Parathyroid adenoma (tissue), 2 donors: ENCODE data around the gene KRT15.

Experiments
- H2AFZ ChIP-seq: fragments of 300-600 bp; sonication (generic); one replicate; pipeline ENCODE4 v1.7.0; 2017; ENCODE audit warnings: antibody characterized with exemption, mild to moderate bottlenecking
- H3K27ac ChIP-seq: fragments of 300-600 bp; sonication (generic); one replicate; pipeline ENCODE4 v1.7.0; 2017
- H3K27me3 ChIP-seq: fragments of 300-600 bp; sonication (generic); one replicate; pipeline ENCODE4 v1.7.0; 2017; ENCODE audit warnings: low read length; ENCODE audit not compliant: control insufficient read depth, insufficient read depth
- H3K36me3 ChIP-seq: fragments of 300-600 bp; sonication (generic); one replicate; pipeline ENCODE4 v1.7.0; 2017; ENCODE audit warnings: low read length; ENCODE audit not compliant: control insufficient read depth, insufficient read depth
- H3K4me1 ChIP-seq: fragments of 300-600 bp; sonication (generic); one replicate; pipeline ENCODE4 v1.7.0; 2017; ENCODE audit warnings: control low read depth
- H3K4me2 ChIP-seq: fragments of 300-600 bp; sonication (generic); one replicate; pipeline ENCODE4 v1.7.0; 2017; ENCODE audit warnings: low read length
- H3K4me3 ChIP-seq: fragments of 300-600 bp; sonication (generic); one replicate; pipeline ENCODE4 v1.7.0; 2017; ENCODE audit warnings: low read depth, low read length
- H3K79me2 ChIP-seq: fragments of 300-600 bp; sonication (generic); one replicate; pipeline ENCODE4 v1.7.0; 2017; ENCODE audit warnings: control low read depth
- H3K9ac ChIP-seq: fragments of 300-600 bp; sonication (generic); one replicate; pipeline ENCODE4 v1.7.0; 2017; ENCODE audit warnings: mild to moderate bottlenecking
- H3K9me3 ChIP-seq: fragments of 300-600 bp; sonication (generic); one replicate; pipeline ENCODE4 v1.7.0; 2017; ENCODE audit warnings: low read length; ENCODE audit not compliant: control insufficient read depth
- TF ChIP-seq, protein P1 (sequence below): fragments of 300-600 bp; sonication (generic); IDR thresholded peaks from one replicate; pipeline ENCODE4 v1.7.0; 2017; ENCODE audit warnings: antibody characterized with exemption, mild to moderate bottlenecking
- donor health status: primary hyperparathyroidism.

Gene KRT15

DNA sequence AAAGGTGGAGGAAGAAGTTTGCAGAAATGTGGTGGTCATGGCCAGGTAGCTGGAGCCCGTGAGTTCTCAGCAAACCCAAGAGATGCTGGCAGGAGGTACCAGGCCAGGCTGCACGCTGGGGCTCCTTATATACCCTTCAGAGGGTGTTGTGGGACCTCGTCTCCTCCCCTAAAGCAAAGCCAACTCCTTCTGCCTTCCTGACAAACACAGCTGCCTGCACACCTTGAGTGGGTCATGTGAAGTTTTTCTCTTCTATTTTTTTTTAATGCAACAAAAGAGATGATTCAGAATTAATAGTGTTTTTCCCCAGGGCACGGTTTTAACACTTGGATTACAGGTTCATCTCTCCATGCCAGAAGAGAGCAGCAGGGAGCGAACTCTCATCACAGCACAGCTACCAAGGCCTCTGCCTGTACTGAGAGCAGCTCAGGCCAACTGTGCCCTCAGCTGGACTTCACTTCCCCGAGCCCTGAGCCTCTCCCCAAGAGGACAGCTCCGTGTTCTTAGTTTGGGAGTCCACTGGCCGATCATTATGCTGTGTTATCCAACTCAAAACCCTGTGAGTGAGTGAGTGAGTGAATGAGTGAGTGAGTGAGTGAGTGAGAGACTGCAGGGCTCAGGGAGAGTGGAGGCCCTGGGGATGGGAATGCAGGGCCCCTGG lies at the start of gene KRT15:
KRT15 (minus strand) TSS at position 102 of the 661 bp plus-strand sequence; CDS start at position 39, 63 bp downstream.
- Histone ChIP-seq H3K9ac (no peak within 1 kb of the TSS), H3K4me3 (no peak within 1 kb of the TSS), H2AFZ (peak within 1 kb of the TSS; percentile 25), H3K27ac (no peak within 1 kb of the TSS), H3K4me2 (no peak within 1 kb of the TSS), H3K79me2 (no peaks in the 10 kb centered on the region), H3K9me3 (no peaks in the 10 kb centered on the region), H3K27me3 (no peaks in the 10 kb centered on the region), H3K36me3 (no peaks in the 10 kb centered on the region), H3K4me1 (peaks cover 6% of the 10 kb centered on the region)
- TF ChIP-seq, protein P1, sequence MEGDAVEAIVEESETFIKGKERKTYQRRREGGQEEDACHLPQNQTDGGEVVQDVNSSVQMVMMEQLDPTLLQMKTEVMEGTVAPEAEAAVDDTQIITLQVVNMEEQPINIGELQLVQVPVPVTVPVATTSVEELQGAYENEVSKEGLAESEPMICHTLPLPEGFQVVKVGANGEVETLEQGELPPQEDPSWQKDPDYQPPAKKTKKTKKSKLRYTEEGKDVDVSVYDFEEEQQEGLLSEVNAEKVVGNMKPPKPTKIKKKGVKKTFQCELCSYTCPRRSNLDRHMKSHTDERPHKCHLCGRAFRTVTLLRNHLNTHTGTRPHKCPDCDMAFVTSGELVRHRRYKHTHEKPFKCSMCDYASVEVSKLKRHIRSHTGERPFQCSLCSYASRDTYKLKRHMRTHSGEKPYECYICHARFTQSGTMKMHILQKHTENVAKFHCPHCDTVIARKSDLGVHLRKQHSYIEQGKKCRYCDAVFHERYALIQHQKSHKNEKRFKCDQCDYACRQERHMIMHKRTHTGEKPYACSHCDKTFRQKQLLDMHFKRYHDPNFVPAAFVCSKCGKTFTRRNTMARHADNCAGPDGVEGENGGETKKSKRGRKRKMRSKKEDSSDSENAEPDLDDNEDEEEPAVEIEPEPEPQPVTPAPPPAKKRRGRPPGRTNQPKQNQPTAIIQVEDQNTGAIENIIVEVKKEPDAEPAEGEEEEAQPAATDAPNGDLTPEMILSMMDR, result no peak

DNA sequence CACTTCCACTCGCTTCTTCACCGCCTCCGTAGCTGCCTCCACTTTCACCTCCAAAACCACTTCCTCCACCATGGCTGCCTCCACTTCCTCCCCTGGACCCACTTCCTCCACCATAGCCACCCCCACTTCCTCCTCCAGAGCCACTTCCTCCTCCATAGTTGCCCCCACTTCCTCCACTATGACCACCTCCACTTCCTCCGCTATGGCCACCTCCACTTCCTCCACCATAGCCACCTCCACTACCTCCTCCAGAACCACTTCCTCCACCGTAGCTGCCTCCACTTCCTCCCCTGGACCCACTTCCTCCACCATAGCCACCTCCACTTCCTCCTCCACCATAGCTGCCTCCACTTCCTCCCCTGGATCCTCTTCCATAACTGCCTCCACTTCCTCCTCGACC lies 48.6 kb upstream of the KRT15 start:
- H2AFZ ChIP-seq, result no peak overlapping the region
- no peaks in the 10 kb centered on the region for H3K27me3 ChIP-seq
- H3K27ac ChIP-seq, result no peak overlapping the region
- no peaks in the 10 kb centered on the region for H3K36me3 ChIP-seq
- no peaks in the 10 kb centered on the region for H3K9me3 ChIP-seq
- no peak overlapping the region for H3K4me3 ChIP-seq
- H3K4me2 ChIP-seq, result no peak overlapping the region
- H3K9ac ChIP-seq, result no peak overlapping the region
- H3K79me2 ChIP-seq, result no peaks in the 10 kb centered on the region
- H3K4me1 ChIP-seq, result peaks cover 6% of the 10 kb centered on the region
- TF ChIP-seq, protein P1, result no peak

DNA sequence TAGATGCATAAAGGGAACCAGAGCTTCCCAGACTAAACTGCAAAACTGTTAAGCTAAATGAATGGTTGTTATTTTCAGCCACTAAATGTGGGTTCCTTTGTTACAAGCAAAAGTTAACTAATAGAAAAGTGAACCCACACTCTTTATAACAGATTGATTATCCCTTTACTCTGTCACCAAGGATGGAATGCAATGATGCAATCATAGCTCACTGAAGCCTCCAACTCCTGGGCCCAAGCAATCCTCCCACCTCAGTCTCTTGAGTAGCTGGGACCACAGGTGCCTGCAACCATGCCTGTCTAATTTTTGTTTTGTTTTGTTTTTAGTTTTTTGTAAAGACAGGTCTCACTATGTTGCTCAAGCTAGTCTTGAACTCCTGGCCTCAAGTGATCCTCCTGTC lies 46.6 kb upstream of the KRT15 start:
- Histone ChIP-seq H3K4me2 (no peak overlapping the region), H3K36me3 (no peaks in the 10 kb centered on the region), H3K27ac (no peak overlapping the region), H3K4me1 (peaks cover 6% of the 10 kb centered on the region), H3K9ac (no peak overlapping the region), H3K79me2 (no peaks in the 10 kb centered on the region), H3K4me3 (no peak overlapping the region), H2AFZ (no peak overlapping the region), H3K27me3 (no peaks in the 10 kb centered on the region), H3K9me3 (no peaks in the 10 kb centered on the region)
- TF ChIP-seq, protein P1, result no peak

- no peaks in the 10 kb centered on the region for H3K36me3 ChIP-seq
- no peak overlapping the region for H3K4me2 ChIP-seq
- no peaks in the 10 kb centered on the region for H3K79me2 ChIP-seq
- no peaks in the 10 kb centered on the region for H3K9me3 ChIP-seq
- peaks cover 6% of the 10 kb centered on the region for H3K4me1 ChIP-seq
- H2AFZ ChIP-seq, result peak overlapping the region; percentile 66
- TF ChIP-seq, protein P1, result no peak
- no peak overlapping the region for H3K9ac ChIP-seq
- H3K27ac ChIP-seq, result no peak overlapping the region
- no peaks in the 10 kb centered on the region for H3K27me3 ChIP-seq
- no peak overlapping the region for H3K4me3 ChIP-seq
Observed at GRCh38 chr17:41563607-41564170, 45.0 kb upstream of the KRT15 start.

GRCh38 chr17:41561554-41561953 lies 42.9 kb upstream of the KRT15 start:
- TF ChIP-seq, protein P1, result no peak
- Histone ChIP-seq H3K9me3 (no peaks in the 10 kb centered on the region), H2AFZ (no peak overlapping the region), H3K36me3 (no peaks in the 10 kb centered on the region), H3K4me2 (no peak overlapping the region), H3K27ac (no peak overlapping the region), H3K79me2 (no peaks in the 10 kb centered on the region), H3K4me3 (no peak overlapping the region), H3K4me1 (peaks cover 6% of the 10 kb centered on the region), H3K9ac (no peak overlapping the region), H3K27me3 (no peaks in the 10 kb centered on the region)
